GM15510 (cell line): Measurements from ENCODE around the gene PCBP4.

ENCODE experiments used
- POLR2A ChIP-seq: IDR thresholded peaks from 3 replicates; pipeline ENCODE4 v1.6.1; 2011; ENCODE audit warnings: borderline replicate concordance; ENCODE audit not compliant: insufficient read length; ENCODE audit errors: extremely low read depth

Gene PCBP4

DNA sequence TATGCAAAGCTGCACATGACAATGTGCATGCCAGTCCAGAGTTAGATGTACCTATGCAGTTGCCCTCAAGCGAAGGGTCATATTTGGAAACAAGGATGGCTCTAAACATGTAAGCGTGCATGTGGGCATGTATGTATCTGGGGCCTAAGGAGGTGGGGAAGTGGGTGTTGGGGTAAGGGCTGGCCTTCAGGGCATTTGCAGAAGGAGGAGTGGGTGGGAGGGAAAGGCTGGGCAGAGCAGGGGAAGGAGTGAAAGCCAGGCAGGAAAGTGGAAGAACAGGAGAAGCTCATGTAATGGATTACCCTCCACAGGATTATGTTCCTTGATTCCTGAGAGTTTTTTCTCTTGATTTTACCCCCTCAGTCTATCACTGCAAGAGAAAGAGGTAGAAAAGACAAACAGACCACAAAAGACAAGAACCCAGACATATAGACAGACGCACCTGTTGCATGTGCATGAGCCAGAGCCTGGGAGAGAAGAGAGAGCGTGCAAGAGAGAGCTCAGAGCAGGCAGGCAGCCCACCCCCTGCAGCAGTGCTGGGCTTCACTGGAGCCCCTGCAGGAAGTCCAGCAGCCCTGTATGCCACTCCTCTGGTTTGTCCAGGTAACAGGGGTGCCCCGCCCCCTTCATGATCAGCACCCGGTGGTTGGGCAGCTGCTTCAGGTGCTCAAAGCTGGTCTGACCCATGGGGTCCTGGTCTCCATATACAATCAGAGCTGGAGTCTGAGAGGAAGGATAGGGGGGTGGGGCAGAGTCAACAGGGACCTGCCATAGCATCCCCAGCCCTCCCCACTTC is 1.8 kb upstream of the PCBP4 start:
- TF ChIP-seq POLR2A, result no peak

DNA sequence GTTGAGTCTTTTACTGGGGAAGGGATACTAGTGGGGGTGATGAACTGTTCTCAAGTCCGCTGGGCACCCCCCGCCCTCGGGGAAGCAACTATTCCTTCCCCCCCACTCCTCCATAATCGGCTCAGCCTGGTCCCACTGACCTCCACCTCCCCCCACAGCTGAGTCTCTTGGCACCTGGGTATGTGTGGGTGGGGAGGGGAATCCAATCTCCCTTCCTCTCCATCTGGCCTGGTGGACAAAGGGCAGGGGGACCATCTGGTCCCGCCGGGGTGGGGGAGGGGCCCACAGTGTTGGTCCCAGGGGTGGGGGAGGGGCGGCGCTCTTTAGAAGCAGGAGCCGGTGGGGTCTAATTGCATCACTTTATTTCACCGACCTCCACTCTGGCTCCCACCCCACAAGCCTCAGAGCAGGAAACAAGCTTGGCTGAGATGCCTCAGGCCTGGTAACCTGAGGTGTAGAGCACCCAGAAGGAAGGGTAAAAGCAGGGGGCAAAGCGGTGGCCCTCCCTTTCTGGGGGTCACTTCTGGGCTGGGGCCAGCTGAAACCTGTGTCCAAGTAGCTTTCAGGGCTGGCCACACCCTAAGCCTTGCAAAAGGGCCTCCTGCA is 1.0 kb upstream of the PCBP4 start:
- TF ChIP-seq POLR2A, result no peak

DNA sequence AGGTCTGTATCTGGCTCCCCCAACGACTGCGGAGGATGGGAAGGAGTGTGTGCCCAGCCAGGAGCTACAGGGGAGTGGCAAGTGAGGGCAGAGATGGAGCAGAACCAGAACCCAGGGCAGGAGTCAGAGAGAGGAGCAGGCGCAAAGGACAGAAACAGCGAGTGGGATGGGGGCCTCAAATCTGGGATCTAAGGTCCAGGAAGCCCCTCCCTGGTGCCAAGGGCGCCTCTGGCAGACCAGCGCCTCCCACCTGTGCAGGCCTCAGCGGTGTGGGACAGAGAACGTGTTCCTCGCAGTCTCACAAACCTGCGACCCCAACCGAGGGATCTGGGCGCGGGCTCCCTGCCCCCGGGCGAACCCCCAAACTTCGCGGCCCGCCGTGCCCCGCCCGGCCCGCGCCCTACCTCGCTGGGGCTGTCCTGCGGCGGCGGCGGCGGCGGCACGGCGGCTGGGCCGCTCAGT is 301 bp downstream of the PCBP4 start:
- TF ChIP-seq POLR2A, result no peak

DNA sequence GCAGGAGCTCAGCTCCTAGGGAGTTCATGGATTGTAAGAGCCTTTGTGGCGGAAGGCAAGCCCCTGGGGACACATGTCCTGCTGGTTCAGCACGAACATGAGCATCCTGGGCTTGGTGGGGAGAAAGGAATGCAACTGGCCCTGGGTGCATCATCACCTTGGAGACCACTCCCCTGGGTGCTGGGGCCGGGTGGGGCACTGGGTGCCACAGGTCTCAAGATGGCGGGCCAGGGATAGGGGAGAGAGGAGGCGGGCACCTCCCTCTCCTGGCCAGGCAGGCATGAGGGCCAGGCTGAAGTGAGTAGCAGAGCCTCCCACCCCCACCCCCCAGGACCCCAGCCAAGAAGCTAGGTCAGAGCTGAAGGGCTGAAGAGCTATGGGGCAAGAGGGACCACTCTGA is 768 bp downstream of the PCBP4 start:
- no peak for TF ChIP-seq POLR2A

DNA sequence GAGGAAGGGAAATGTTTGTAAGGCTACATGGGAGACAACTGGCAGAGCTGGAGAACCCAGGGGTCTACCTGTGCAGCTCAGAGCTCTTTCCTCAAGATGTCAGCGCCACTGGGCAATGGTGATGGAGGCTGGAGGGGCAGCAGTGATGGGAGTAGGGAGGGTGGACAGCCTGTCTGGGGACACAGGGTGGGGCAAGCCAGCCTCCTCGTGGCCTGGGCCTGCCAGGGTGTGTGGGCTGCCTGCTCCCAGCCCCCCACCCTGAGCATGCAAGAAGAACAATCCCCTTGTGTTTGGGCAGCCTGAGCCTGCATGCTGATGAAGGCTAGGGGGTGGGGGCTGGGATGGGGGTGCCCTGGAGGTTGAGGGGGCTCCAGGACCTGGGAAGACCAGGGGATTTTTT is 1.2 kb downstream of the PCBP4 start:
- no peak for TF ChIP-seq POLR2A

DNA sequence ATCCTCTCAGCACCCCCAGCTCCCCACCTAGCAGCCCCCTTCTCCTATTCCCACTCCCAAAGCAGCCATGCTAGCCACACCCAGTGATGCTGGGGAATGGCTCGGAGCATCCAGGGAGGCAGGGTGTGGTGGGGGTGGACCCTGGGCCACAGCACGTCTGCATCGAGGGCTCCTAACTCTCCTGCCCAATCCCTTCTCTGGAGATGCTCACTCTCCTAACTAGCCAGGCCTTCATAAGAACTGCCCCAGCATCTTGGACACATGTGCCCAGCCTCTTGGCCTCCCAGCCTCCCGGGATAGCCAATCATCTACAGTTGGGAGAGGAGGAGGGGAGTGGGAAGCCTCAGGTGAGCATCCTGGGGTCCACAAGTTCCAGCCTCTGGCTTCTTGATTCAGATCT is 2.7 kb downstream of the PCBP4 start:
- TF ChIP-seq POLR2A, result no peak

DNA sequence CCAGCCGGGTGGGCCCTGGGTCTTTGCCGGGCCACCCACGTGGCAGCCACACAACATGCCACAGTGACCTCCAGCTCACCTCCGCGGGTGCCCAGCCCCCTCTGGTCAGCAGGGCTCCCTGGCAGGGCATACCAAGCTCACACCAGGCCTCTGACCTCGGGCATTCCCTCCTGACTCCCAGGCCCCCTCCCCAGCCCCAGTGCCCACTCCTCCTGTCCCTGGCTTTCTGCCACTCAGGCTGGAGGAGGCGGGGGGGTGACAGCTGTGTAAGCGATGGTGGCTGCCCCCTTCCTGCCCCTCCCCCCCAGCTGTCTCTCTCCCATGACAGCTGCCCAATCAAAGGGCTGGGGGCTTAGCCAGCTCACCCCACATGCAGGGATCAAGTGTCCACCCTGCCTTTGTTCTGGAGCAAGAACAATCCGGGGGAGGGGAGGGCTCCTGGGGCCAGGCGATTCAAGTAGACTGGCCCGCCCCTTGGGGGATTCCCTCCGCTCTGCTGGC is 3.3 kb downstream of the PCBP4 start:
- TF ChIP-seq POLR2A, result no peak

DNA sequence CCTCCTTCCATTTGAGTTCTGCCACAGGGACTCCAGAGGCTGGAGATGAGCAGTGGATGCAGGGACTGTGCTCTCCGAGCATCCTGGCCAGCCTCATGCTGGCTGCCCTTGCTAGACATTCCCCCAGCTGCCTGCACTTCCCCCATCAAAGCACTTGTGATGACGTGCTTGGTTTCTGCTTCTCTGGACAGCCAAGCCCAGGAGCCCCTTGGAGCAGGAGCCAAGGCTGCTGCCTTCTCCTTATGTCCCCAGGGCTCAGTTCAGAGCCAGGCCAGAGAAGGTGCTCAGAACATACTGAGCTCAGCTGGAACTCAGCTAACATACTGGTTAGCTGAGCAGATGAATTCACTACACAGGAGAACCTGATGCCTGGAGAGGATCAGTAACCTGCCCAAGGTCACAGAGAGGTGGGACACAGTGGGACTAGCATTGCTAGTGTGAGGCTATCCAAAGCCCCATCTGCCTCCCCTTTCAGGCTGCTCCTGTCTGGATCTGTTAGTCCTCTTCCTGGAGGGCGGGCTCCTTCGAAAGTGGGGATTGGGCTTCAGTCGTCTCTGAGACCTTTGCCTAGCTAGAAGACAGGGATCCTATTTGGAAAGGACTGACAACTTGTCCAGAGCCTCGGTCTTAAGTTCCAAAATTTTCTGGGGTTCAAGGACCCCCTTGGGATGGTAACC is 4.3 kb downstream of the PCBP4 start:
- no peak for TF ChIP-seq POLR2A

DNA sequence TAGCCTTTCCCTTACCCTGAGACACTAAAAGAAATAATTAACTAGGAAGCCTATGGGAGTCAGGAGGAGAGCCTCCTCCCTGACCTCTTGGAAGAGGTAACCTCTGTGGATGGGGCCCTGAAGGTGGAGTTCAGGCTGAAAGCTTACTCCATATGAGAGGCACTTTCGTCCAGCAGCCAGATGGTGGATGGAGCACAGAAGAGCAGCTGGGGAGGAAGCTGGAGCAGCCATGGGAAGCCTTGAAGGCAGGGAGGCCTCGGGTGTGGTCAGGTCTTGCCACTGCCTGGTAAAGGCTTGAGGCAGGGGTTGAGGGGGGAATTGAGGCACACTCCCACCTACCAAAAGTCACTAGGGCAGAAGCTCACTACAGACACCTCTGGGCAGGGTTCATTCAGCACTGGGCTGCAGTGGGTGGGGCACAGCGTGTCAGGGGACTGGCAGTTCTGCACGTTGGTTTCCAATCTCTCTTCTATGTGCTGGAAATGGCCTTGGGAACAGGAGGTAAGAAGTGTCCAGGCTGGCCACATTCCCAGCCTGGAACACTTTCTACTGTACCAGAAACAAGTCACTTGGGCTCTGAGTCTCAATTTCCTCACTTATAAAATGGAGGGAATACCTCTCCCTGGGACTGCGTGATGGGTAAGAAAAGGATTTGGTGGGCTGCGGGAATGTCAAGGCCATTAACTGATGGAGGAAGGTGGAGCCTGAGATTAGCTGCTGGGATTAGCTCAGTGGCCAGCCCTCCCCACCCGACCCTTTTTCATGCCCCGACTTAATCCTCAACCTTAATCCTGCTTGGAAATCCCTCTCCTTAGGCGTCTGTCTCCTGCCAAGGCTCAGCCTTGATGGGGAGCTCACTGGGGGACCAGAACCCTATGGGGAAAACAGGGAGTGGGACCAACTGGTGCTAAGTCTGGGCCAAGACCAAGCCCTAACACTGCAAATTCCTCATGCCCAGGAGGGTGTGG is 5.4 kb downstream of the PCBP4 start:
- no peak for TF ChIP-seq POLR2A

DNA sequence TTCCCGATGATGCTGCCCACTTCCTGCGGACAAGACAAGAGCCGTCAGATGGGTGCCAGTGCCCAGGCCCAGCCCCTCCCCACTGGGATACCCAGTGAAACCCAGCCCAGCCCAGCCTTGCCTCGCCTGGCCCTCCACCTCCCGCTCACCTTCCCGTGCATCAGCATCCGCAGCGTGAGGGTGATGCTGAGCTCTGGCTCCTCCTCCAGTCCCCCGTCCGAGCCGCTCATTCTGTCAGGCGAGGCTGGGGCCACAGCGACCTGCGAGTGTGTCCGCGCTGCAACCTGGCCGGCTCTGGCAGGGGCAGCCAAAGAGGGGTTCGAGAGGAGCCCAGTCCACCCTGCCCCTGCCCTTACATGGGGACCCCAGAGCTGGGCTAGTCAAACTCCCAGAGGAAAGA is 6.2 kb downstream of the PCBP4 start:
- TF ChIP-seq POLR2A, result no peak

DNA sequence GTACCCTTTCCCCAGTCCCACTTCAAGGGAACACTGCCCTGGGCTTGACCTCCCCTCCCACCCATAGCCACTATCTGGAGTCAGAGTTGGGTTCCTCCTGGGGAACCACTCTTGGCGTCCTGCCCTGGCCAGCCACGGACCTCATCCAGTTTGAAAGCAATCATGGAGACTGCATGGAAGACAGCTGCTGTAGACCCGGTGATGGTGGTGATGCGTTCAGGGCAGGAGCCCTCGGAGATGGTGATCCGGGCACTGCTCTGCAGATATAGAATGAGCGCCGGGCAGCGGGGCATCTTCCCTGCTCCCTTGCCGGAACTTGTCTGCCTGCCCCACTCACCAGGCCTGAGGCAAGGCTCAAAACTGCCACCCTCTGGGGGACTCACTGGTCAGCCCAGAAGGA is 6.9 kb downstream of the PCBP4 start:
- TF ChIP-seq POLR2A, result no peak

DNA sequence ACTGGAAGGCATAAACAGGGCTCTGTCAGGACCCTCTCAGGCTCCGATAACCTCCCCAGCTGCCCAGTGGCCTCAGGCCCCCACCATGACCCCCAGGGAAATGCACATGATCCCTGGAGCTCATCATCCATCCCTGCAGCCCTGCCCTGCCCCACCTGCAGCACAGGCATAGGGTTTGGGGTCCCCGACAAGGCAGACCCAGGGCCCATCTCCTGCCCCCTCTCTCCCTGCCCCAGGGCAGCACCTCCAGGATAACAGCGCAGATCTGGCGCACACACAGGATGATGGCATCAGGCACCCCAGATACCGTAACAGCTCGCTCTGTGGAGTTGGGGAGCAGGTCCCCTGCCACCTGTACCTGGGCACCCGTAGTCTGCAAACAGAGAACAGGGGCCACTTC is 7.6 kb downstream of the PCBP4 start:
- TF ChIP-seq POLR2A, result no peak

DNA sequence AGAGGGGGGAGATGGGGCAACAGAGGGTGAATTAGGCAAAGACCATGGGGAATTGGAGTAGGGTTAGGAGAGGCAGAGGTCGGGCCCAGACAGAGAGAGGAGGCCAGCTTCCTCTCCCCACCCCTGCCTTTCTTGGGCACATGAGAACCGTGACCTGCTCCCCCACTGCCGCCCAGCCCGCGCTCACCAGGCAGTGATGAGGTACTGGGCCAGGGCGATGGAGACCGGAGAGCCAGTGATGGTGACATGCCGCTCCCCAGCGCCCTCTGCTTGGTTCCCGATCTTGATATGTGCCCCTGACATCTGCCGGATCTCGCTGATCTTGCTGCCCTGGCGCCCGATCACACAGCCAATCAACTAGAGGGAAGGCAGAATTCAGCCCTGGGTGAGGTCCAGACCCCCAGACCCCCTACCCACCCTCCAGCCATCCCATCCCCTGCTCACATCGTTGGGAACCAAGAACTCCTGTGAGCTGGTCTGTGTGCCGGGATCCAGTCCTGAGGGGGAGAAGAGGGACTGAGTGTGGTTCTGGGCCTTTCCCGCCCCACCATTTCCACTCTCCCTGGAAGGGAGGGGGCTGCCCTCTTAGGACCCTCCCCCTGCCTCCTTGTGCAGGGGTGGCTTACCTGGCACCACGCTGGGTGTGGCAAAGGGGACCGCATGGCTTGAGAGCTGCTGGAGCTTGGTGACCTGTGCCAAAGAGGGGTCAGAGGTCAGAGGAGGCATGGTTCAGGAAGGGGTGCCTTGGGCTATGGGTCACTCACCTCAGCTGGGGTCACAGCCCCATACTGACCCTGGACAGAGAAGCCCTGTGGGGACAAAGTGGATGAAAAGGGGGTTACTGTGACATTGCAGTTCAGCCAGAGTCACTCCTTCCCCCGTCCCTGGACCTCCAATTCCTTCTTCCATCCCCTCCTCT is 8.4 kb downstream of the PCBP4 start:
- TF ChIP-seq POLR2A, result no peak
